Measurements from ENCODE around the gene DHX35.

The DHX35 gene

GRCh38 chr20:39067526-39068216 is 105.5 kb downstream of the DHX35 start:
- Histone ChIP-seq H3K4me3 (ENCODE audit: low read length) (no peak overlapping the region), H3K9me3 (replicated peaks; ENCODE audit: low read length) (no peaks in the 10 kb centered on the region), H3K9ac (ENCODE audit: low read depth, low read length) (no peak overlapping the region), H3K4me1 (ENCODE audit: control insufficient read depth, insufficient read depth, low read length) (peaks cover 7% of the 10 kb centered on the region), H3K4me2 (ENCODE audit: low read length) (no peak overlapping the region), H3K27me3 (ENCODE audit: control insufficient read depth, insufficient read depth, low read length) (peaks cover 9% of the 10 kb centered on the region), H3K36me3 (ENCODE audit: insufficient read depth, low read length) (no peaks in the 10 kb centered on the region)

GRCh38 chr20:39069976-39070375 is 107.8 kb downstream of the DHX35 start:
- no peak overlapping the region for H3K9ac ChIP-seq (ENCODE audit: low read depth, low read length)
- no peaks in the 10 kb centered on the region for H3K36me3 ChIP-seq (ENCODE audit: insufficient read depth, low read length)
- H3K27me3 ChIP-seq (ENCODE audit: control insufficient read depth, insufficient read depth, low read length), result peaks cover 12% of the 10 kb centered on the region
- peaks cover 7% of the 10 kb centered on the region for H3K4me1 ChIP-seq (ENCODE audit: control insufficient read depth, insufficient read depth, low read length)
- H3K9me3 ChIP-seq (replicated peaks; ENCODE audit: low read length), result no peaks in the 10 kb centered on the region
- H3K4me3 ChIP-seq (ENCODE audit: low read length), result no peak overlapping the region
- no peak overlapping the region for H3K4me2 ChIP-seq (ENCODE audit: low read length)

DNA sequence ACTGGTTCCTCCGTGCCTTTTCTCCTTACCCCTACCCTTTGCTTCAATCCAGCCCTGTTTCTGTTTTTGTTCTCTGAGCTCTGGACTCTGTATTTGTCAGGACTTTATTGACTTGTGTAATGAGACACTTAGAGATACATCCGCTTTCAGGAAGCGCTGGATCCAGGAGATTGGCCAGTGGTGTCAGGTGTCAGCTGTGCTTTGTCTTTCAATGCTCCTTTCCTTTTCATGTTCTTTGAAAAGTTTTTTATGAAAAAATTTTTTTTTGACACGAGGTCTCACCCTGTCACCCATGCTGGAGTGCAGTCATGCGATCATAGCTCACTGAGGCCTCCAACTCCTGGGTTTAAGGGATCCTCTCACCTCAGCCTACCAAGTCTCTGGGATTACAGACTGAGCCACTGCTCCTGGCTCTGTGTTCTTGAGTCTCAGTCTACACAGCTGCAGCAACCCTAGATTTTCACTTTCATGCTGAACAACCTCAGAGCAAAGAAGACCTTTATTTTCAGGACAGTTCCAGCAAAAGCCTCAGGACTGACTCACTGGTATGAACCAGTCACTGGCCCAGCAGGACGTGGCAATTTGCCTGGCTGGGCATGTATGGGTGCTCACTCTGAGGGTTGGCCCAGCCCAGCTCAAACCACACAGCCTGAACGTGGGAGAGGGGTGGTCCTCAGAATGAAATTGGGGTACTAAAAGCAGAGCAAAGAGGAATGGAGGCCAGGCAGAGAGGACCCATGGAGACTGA is 108.5 kb downstream of the DHX35 start:
- Histone ChIP-seq H3K36me3 (ENCODE audit: insufficient read depth, low read length) (no peaks in the 10 kb centered on the region), H3K27me3 (ENCODE audit: control insufficient read depth, insufficient read depth, low read length) (peaks cover 15% of the 10 kb centered on the region), H3K4me1 (ENCODE audit: control insufficient read depth, insufficient read depth, low read length) (peaks cover 7% of the 10 kb centered on the region), H3K4me2 (ENCODE audit: low read length) (no peak overlapping the region), H3K4me3 (ENCODE audit: low read length) (no peak overlapping the region), H3K9ac (ENCODE audit: low read depth, low read length) (no peak overlapping the region), H3K9me3 (replicated peaks; ENCODE audit: low read length) (no peaks in the 10 kb centered on the region)

GRCh38 chr20:39072132-39072531 is 110.0 kb downstream of the DHX35 start:
- H3K4me3 ChIP-seq (ENCODE audit: low read length), result no peak overlapping the region
- H3K36me3 ChIP-seq (ENCODE audit: insufficient read depth, low read length), result no peaks in the 10 kb centered on the region
- peaks cover 7% of the 10 kb centered on the region for H3K4me1 ChIP-seq (ENCODE audit: control insufficient read depth, insufficient read depth, low read length)
- H3K9ac ChIP-seq (ENCODE audit: low read depth, low read length), result no peak overlapping the region
- H3K27me3 ChIP-seq (ENCODE audit: control insufficient read depth, insufficient read depth, low read length), result peaks cover 21% of the 10 kb centered on the region
- H3K4me2 ChIP-seq (ENCODE audit: low read length), result no peak overlapping the region
- H3K9me3 ChIP-seq (replicated peaks; ENCODE audit: low read length), result no peaks in the 10 kb centered on the region

DNA sequence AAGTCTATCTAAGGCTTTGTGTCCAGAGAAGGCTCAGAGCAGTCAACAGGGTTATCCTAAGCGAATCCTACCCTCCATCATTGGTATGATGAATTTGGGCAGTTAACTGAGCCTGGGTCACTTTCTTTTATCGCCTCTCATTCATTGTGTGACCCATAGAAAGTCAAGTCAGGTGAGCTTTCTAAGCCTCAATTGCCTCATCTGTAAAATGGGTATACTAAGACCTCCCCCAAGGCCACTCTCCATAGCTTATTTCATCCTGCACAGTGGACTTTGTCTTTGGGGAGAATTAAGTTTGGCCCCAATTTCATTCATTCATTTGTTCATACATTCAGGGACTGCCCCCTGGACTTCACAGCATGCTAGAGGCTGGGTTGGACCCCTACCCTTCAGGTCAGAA is 110.5 kb downstream of the DHX35 start:
- no peaks in the 10 kb centered on the region for H3K9me3 ChIP-seq (replicated peaks; ENCODE audit: low read length)
- no peak overlapping the region for H3K4me2 ChIP-seq (ENCODE audit: low read length)
- no peak overlapping the region for H3K4me3 ChIP-seq (ENCODE audit: low read length)
- no peak overlapping the region for H3K9ac ChIP-seq (ENCODE audit: low read depth, low read length)
- peaks cover 21% of the 10 kb centered on the region for H3K27me3 ChIP-seq (ENCODE audit: control insufficient read depth, insufficient read depth, low read length)
- no peaks in the 10 kb centered on the region for H3K36me3 ChIP-seq (ENCODE audit: insufficient read depth, low read length)
- peaks cover 7% of the 10 kb centered on the region for H3K4me1 ChIP-seq (ENCODE audit: control insufficient read depth, insufficient read depth, low read length)

DNA sequence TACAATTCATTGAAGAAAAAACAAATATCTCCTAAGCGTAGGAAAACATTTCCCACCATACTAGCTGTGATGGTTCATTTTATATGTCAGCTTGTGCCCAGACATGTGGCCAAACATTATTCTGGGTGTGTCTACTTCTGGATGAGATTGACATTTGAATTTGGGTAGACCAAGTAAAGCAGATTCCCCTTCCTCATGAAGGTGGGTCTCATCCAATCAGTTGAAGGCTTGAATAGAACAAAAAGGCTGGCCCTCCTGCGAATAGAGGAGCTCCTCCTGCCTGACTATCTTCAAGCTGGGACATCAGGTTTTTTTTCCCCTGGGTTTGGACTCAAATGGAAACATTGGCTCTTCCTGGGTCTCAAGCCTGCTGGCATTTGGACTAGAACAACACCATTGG is 113.6 kb downstream of the DHX35 start:
- Histone ChIP-seq H3K9ac (ENCODE audit: low read depth, low read length) (no peak overlapping the region), H3K9me3 (replicated peaks; ENCODE audit: low read length) (no peaks in the 10 kb centered on the region), H3K4me1 (ENCODE audit: control insufficient read depth, insufficient read depth, low read length) (peaks cover under 1% of the 10 kb centered on the region), H3K36me3 (ENCODE audit: insufficient read depth, low read length) (no peaks in the 10 kb centered on the region), H3K4me2 (ENCODE audit: low read length) (no peak overlapping the region), H3K4me3 (ENCODE audit: low read length) (no peak overlapping the region), H3K27me3 (ENCODE audit: control insufficient read depth, insufficient read depth, low read length) (peaks cover 21% of the 10 kb centered on the region)

- Histone ChIP-seq H3K4me2 (ENCODE audit: low read length) (no peak overlapping the region), H3K9ac (ENCODE audit: low read depth, low read length) (no peak overlapping the region), H3K27me3 (ENCODE audit: control insufficient read depth, insufficient read depth, low read length) (peaks cover 26% of the 10 kb centered on the region), H3K36me3 (ENCODE audit: insufficient read depth, low read length) (no peaks in the 10 kb centered on the region), H3K9me3 (replicated peaks; ENCODE audit: low read length) (no peaks in the 10 kb centered on the region), H3K4me1 (ENCODE audit: control insufficient read depth, insufficient read depth, low read length) (no peaks in the 10 kb centered on the region), H3K4me3 (ENCODE audit: low read length) (no peak overlapping the region)
These were observed 114.8 kb downstream of the DHX35 start for GRCh38 chr20:39076958-39077357.

DNA sequence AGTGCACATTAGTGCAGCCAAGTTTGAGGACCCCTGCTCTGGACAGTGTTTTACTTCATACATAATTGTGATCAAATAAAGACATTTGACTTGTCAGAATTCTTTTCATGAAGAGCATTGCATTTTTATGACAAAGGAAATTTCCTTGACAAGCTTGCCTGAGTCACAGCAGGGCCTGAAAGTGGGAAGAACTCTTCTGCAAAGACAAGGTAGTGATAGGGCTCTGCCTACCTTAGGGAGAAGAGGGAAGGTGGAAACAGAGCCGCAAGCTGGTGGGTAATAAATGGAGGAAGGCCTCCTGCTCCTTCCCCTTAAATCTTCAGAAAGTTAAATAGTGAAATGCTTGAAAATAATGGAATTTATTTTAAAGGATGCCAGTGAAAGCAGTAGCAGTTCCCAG is 118.2 kb downstream of the DHX35 start:
- no peaks in the 10 kb centered on the region for H3K9me3 ChIP-seq (replicated peaks; ENCODE audit: low read length)
- H3K4me1 ChIP-seq (ENCODE audit: control insufficient read depth, insufficient read depth, low read length), result no peaks in the 10 kb centered on the region
- no peak overlapping the region for H3K9ac ChIP-seq (ENCODE audit: low read depth, low read length)
- peaks cover 28% of the 10 kb centered on the region for H3K27me3 ChIP-seq (ENCODE audit: control insufficient read depth, insufficient read depth, low read length)
- no peak overlapping the region for H3K4me3 ChIP-seq (ENCODE audit: low read length)
- H3K36me3 ChIP-seq (ENCODE audit: insufficient read depth, low read length), result no peaks in the 10 kb centered on the region
- no peak overlapping the region for H3K4me2 ChIP-seq (ENCODE audit: low read length)

DNA sequence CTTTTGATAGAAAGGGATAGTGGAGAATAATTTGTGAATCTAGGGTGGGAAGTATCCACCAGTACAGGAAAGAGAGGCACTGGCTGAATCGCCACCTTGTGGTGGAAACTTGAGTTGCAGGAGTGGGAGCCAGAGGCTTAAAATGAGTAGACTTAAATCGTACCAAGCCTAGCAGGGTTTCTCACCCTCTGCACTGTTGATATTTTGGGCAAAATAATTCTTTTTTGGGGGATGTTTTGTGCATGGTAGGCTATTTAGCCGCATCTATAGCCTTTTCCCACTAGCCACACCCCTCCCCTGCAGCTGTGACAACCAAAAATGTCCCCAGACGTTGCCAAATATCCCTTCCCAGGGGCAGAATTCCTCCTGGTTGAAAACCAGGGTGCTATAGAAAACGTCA is 119.1 kb downstream of the DHX35 start:
- no peak overlapping the region for H3K9ac ChIP-seq (ENCODE audit: low read depth, low read length)
- H3K4me3 ChIP-seq (ENCODE audit: low read length), result no peak overlapping the region
- no peak overlapping the region for H3K4me2 ChIP-seq (ENCODE audit: low read length)
- peaks cover 30% of the 10 kb centered on the region for H3K27me3 ChIP-seq (ENCODE audit: control insufficient read depth, insufficient read depth, low read length)
- no peaks in the 10 kb centered on the region for H3K9me3 ChIP-seq (replicated peaks; ENCODE audit: low read length)
- H3K36me3 ChIP-seq (ENCODE audit: insufficient read depth, low read length), result no peaks in the 10 kb centered on the region
- H3K4me1 ChIP-seq (ENCODE audit: control insufficient read depth, insufficient read depth, low read length), result no peaks in the 10 kb centered on the region

DNA sequence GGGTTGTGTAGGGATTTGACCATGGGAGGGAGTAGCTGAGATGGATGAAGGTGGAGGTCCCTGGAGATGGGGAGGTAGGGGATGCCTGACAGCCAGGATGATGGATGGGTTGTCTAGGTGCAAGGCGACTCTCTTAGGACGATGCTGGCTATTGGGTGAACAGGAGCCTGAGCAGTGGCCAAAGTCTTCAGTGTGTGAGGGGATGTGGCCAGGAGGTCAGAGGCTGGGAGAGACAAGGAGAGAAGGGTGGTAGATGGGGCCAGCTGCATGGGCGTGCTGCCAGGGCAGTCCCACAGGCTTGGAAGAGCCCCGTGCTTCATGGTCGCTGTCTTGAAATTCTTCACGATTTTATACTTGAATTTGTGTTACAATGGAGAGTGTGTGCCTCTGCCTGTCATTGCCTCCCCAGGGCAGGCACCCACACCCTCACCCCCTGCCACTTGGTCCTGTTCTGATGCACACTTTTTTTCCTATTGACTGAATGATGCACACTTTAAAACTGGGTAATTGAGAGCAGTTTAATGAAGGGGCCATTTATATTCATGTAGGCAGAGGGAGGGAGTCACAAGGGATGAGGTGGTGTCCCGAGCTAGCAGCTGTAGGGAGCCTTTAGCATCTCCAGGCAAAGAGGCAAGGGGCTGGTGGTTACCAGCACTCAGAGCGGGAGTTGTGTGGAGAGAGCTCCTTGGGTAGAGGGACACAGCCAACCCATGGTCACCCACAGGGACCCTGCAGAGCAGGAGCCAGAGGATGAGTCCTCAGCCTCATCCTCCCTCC is 120.7 kb downstream of the DHX35 start:
- Histone ChIP-seq H3K9me3 (replicated peaks; ENCODE audit: low read length) (no peaks in the 10 kb centered on the region), H3K27me3 (ENCODE audit: control insufficient read depth, insufficient read depth, low read length) (peaks cover 27% of the 10 kb centered on the region), H3K4me2 (ENCODE audit: low read length) (no peak overlapping the region), H3K9ac (ENCODE audit: low read depth, low read length) (no peak overlapping the region), H3K36me3 (ENCODE audit: insufficient read depth, low read length) (no peaks in the 10 kb centered on the region), H3K4me3 (ENCODE audit: low read length) (no peak overlapping the region), H3K4me1 (ENCODE audit: control insufficient read depth, insufficient read depth, low read length) (no peaks in the 10 kb centered on the region)

- H3K4me3 ChIP-seq (ENCODE audit: low read length), result no peak overlapping the region
- no peak overlapping the region for H3K9ac ChIP-seq (ENCODE audit: low read depth, low read length)
- no peaks in the 10 kb centered on the region for H3K36me3 ChIP-seq (ENCODE audit: insufficient read depth, low read length)
- H3K27me3 ChIP-seq (ENCODE audit: control insufficient read depth, insufficient read depth, low read length), result peaks cover 27% of the 10 kb centered on the region
- H3K4me2 ChIP-seq (ENCODE audit: low read length), result no peak overlapping the region
- H3K4me1 ChIP-seq (ENCODE audit: control insufficient read depth, insufficient read depth, low read length), result no peaks in the 10 kb centered on the region
- H3K9me3 ChIP-seq (replicated peaks; ENCODE audit: low read length), result no peaks in the 10 kb centered on the region
These were observed 121.6 kb downstream of the DHX35 start for GRCh38 chr20:39083761-39084160.
